RWPE1 (cell line): ENCODE results near the gene APOBEC3C.
A peak's percentile ranks its signal among the peaks of the same experiment; 100 is the strongest.
"Not testable (repeated sequence)": the region's sequence is repeated elsewhere in the genome, so short reads cannot be mapped to it uniquely, and the experiment has no call there.

ENCODE experiments used
- CTCF ChIA-PET: fragments of 350-600 bp; sonication (Branson Sonifier 250); formaldehyde crosslinking; extraction: SDS; loops from one replicate; lab custom pipeline; 2021; lab: Yijun Ruan, JAX
- POLR2A ChIA-PET: fragments of 400-600 bp; formaldehyde crosslinking; extraction: SDS; loops from one replicate; lab custom pipeline; 2020; ENCODE audit warnings: antibody characterized with exemption; ENCODE audit not compliant: low non-redundant PET; lab: Yijun Ruan, JAX
- DNase-seq: peaks from one replicate; pipeline ENCODE4 v3.0.0; 2012; ENCODE audit warnings: low spot score
- H3K27ac ChIP-seq: fragments of 450-650 bp; 2 replicates; pipeline ENCODE4 v1.5.1; 2017
- CTCF ChIP-seq: fragments of 450-650 bp; conservative IDR thresholded peaks from 2 replicates; pipeline ENCODE4 v1.5.1; 2017; ENCODE audit warnings: low read depth, mild to moderate bottlenecking

The APOBEC3C gene

DNA sequence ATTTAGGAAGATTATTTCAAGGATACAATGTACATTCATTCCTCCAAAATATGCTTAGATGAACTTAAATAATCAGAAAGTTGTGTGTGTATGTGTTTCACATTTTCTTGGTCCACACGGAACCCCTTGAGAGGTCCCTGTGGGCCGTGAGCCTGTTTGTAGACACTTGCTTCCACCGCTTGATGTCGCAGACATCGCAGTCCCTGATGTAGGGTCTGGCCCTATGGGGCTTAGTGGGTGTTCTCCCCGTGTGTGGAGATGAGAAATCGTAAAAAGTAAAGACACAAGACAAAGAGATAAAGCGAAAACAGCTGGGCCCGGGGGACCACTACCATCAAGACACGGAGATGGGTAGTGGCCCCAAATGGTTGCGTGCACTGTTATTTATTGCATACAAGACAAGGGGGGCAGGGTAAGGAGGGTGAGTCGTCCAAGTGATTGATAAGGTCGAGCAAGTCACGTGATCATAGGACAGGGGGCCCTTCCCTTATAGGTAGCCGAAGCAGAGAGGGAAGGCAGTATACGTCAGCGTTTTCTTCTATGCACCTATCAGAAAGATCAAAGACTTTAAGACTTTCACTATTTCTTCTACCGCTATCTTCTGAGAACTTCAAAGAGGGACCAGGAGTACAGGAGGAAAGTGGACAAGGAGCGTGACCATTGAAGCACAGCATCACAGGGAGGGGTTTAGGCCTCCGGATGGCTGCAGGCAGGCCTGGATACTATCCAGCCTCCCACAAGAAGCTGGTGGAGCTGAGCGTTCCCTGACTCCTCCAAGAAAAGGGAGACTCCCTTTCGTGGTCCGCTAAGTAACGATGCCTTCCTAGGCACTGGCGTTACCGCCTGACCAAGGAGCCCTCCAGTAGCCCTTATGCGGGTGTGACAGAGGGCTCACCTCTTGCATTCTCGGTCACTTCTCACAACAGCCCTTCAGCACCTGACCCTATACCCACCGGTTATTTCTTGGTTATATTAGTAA, 1.2 kb upstream of the APOBEC3C start:
- TF ChIP-seq CTCF = no peak
- ChIA-PET CTCF (interaction anchor here (0.6 kb wide), 1 partner anchor 40 kb away, joined by 4 read pairs; no protein-coding TSS in a partner anchor), POLR2A (no interaction called here)
- peak overlapping the region; percentile 95; the same call in 1 of the 2 replicates for H3K27ac ChIP-seq
- no peak for DNase-seq

DNA sequence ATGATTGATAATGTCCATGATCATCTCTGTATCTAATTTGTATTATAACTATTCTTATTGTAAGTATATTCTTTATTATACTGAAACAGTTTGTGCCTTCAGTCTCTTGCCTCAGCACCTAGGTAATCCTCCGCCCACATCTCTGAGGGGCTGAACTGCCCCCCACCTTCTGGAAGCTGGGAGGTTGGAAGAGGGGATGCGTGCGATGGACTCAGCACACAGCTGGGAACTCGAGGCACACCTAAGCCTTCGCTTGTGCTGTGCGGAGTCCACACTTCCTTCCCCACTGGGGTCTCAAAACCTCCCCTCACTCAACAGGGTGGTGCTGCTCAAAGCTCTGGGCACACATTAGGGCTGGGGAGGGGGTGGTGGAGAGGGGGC, 506 bp upstream of the APOBEC3C start:
- DNase-seq, POLR2A ChIA-PET: not testable (repeated sequence)
- CTCF ChIA-PET = interaction anchor here (0.6 kb wide), 1 partner anchor 39 kb away, joined by 4 read pairs; no protein-coding TSS in a partner anchor
- H3K27ac ChIP-seq = peak overlapping the region; percentile 95

- POLR2A ChIA-PET = interaction anchor here (0.6 kb wide), 1 partner anchor 11 kb away, joined by 3 read pairs; no protein-coding TSS in a partner anchor
- not testable (repeated sequence) for DNase-seq
- peak overlapping the region; percentile 95 for H3K27ac ChIP-seq
- CTCF ChIA-PET = interaction anchor here (0.7 to 2.7 kb wide), 2 partner anchors 145 to 229 kb away, joined by 3 to 6 read pairs; no protein-coding TSS in a partner anchor
These were observed 665 bp downstream of the APOBEC3C start for GRCh38 chr22:39014723-39015121.

GRCh38 chr22:39016592-39016991, 2.5 kb downstream of the APOBEC3C start:
- TF ChIP-seq CTCF = no peak
- no peak for DNase-seq
- ChIA-PET POLR2A (no interaction called here), CTCF (interaction anchor here (2.7 kb wide), 1 partner anchor 146 kb away, joined by 6 read pairs; no protein-coding TSS in a partner anchor)
- peak overlapping the region; percentile 17; the same call in 1 of the 2 replicates for H3K27ac ChIP-seq

GRCh38 chr22:39017596-39018365, 3.7 kb downstream of the APOBEC3C start:
- no peak for DNase-seq
- no peak overlapping the region for H3K27ac ChIP-seq
- POLR2A ChIA-PET = no interaction called here
- TF ChIP-seq CTCF = no peak
- CTCF ChIA-PET = no interaction called here

DNA sequence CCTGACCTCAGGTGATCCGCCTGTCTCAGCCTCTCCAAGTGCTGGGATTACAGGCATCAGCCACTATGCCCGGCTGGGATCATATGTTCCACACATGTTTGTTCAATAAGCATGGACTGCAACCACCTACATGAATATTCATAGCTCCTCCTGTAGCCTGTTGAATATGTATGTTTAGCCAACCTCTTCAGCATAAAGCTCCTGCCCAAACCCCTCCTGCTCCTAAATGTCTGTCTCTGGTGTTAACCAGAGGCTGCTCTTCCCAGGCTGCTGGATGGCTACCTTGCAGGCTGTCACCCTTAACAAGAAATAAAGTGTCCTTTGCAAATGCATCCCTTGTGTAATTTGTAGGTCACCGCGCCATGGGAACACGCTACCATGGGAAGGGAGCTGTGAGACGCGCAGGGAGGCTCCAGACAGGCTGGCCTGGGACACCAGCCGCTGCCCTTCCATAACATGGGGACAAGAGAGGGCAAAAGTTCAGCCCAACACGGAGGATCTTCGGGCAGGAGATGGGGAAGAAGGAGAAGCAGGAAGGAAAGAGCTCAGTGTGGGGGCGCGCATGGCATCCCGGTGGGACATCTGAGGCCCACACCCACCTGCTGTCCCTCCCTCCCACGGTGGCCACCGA, 6.1 kb downstream of the APOBEC3C start:
- DNase-seq, POLR2A ChIA-PET, H3K27ac ChIP-seq: not testable (repeated sequence)

DNA sequence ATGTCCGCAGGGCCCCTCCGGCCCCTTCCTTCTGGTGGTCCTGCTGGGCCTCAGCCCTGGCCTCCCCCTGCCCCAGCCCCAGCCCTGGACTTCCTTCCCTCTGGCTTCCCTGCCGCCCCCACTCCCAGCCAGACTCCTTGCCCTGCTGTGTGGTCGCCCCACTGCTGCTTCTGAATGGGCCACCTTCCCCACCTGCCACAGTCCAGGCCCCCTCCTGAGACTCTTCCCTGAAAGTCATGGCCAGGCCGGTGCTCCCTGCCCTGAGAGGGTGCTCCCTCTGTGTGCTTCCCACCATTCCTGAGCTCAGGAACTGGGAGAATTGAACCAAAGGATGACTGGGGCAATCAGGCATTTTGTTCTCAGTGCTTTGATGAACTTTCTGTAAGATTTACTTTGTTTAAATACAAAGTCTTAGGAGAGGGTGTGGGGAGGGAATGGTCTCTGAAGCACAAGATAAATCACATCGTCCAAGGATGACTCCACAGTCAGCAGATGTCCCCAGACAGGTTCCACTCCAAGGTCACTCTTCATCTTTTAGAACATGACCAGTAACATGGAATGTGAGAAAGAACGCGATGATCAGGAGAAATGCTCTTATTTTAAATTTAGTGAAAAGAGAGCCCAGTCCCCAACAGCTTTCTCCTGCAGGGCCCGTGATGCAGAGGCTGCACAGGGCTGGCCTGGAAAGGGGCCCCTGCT, 7.6 kb downstream of the APOBEC3C start:
- ChIA-PET CTCF (no interaction called here), POLR2A (no interaction called here)
- DNase-seq = no peak
- TF ChIP-seq CTCF = no peak
- H3K27ac ChIP-seq = no peak overlapping the region; the same call in 1 of the 2 replicates

More for the DNA sequence above, 6.1 kb downstream of the APOBEC3C start:
- CTCF ChIA-PET = interaction anchor here (0.6 kb wide), 1 partner anchor 78 kb away, joined by 3 read pairs; no protein-coding TSS in a partner anchor
